GM21528 (cell line): ENCODE results near the gene PSTPIP1.

Experiments used
- ATAC-seq: cut with Tn5 transposase; IDR thresholded peaks from one replicate; pipeline ENCODE4 v1.9.1; 2021; ENCODE audit warnings: mild to moderate bottlenecking, moderate library complexity; ENCODE audit not compliant: unreplicated experiment, low FRiP score

PSTPIP1 gene

GRCh38 chr15:76976572-76977270 is 18.2 kb upstream of the PSTPIP1 start:
- no peak for ATAC-seq

GRCh38 chr15:76978522-76979330 is 16.2 kb upstream of the PSTPIP1 start:
- ATAC-seq: no peak

GRCh38 chr15:76979331-76979925 is 15.5 kb upstream of the PSTPIP1 start:
- no peak for ATAC-seq

- ATAC-seq: no peak
Observed at GRCh38 chr15:76979996-76980520, 14.9 kb upstream of the PSTPIP1 start.

GRCh38 chr15:76982356-76982755 is 12.6 kb upstream of the PSTPIP1 start:
- no peak for ATAC-seq

DNA sequence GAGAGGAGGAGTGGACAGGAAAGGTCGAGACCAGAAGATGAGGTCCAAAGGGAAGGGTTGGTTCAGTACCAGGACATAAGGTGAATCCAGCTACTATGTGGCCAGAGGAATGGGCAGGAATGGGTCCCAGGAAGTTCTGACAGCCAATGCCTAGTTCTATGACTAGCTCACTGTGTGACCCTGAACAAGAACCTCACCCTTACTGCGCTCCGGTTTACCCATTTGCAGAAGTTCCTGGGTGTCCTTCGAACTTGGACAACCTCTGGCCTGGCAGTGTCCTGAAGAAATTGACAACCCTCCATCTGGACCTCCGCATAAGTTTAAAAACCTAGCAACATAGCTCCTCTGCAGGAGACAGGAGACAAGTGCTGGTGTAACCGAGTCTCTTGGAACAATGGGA is 12.2 kb upstream of the PSTPIP1 start:
- ATAC-seq: no peak

DNA sequence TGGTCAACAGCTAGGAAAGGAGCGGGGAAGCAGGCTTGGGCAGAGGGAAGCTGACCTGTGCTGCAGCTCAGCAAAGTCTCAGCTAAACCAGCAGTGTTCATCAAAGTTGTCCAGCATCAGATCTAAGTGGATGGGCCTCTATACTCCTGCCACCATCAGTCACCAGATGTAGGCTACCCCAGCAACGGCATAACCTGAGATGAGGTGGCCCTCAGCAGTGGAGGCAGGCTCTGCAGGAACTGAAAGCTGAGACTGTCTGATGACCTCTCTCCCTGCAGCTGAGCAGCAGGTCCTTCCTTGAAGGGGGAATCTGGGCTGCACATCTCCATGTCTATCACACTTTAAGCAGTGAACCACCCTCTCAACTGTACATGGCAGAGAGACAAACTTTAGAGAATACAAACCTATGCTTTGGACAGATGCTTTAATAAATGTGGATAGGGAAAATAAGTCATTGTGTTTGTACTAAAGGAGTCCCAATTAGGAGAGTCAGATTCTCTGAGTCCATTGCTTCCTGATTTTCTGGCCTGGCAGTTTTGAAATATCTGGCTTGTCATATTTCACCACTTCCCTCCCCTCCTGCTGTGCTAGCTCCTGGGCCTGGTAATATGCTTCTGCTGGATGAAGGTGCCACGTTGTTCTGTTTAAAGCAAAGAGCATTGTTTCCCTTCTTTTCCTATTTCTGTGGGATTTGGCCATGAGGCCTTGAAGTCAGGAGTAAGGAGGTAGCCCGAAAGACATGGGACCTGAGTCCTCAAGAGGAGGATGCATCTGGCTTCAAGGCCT is 11.1 kb upstream of the PSTPIP1 start:
- no peak for ATAC-seq

DNA sequence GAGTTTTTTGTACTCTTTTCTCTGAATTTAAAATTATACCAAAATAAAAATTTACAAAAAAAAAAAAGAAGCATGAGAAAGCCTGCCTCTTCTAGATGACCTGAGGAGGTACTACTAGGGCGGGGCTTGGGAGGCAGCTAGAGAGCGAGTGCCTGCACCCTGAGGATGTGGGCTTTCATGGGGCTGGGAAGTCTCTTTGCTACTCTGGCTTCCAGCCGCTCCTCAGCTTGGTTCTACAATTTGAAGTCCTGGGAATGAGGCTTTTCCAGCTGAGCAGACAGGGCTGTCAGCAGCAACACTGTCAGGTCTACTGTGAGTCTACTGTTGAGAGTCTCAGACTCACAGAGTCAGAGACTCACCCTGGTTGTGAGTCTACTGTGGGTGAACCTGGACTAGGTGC is 8.2 kb upstream of the PSTPIP1 start:
- no peak for ATAC-seq

DNA sequence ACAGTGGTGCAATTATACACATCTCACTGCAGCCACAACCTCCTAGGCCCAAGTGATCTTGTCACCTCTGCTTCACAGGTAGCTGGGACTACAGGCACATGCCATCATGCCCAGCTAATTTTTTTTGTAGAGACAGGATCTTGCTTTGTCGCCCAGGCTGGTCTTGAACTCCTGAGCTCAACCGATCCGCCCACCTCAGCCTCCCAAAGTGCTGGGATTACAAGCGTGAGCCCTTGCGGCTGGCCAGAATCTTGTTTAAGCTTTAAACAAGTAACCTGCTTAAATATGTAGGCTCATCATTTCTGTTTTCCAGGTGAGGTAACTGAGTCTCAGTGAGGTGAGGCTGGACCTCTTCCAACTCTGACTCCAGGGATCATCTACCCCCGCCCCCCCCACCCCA is 7.7 kb upstream of the PSTPIP1 start:
- no peak for ATAC-seq

DNA sequence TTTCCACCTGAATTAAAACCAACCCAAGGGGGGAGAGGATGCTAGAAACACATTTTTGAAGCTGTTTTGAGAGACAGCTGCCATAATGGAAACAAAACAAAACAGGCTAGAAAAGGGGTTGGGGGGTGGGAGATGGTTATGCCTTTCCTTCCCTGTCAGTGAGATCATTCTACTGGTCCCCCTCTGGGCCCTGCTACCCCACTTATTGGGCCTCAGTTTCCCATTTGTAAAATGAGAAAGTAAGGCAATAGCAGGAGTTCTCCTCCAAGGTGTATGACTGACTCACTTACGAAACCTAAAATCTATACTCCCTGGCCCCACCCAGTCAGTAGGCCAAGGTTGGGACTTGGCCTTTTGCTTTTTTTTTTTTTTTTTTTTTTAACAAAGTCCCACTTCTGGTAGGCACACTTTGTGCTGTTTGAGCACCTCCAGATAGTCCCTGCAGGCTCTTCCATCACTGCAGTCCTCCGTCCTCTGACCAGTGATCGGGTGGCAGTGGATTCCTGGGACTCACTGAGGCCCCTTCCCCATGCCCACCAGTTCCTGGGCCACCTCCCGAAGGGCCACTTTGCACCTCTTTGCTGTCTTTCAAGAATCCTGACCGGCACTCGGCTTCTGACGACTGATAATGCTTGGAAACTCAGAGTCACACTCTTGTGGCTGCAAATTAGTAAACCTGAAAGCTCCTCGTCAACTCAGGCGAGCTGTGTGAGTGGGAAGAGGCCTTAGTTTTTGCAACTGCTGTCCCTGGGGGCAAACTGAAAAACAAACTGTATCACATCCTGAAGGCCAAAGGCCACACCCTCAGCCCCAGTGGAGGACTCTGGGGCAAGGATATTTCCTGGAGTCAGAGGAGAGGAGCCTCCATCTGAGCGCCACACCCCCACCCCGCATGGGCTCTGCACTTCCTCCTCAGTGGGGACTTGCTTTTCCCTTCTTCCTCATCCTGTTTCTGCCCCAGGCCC is 6.7 kb upstream of the PSTPIP1 start:
- peak; percentile 70 for ATAC-seq

GRCh38 chr15:76988867-76989780 is 5.8 kb upstream of the PSTPIP1 start:
- ATAC-seq: no peak

GRCh38 chr15:76991048-76991447 is 3.9 kb upstream of the PSTPIP1 start:
- no peak for ATAC-seq

DNA sequence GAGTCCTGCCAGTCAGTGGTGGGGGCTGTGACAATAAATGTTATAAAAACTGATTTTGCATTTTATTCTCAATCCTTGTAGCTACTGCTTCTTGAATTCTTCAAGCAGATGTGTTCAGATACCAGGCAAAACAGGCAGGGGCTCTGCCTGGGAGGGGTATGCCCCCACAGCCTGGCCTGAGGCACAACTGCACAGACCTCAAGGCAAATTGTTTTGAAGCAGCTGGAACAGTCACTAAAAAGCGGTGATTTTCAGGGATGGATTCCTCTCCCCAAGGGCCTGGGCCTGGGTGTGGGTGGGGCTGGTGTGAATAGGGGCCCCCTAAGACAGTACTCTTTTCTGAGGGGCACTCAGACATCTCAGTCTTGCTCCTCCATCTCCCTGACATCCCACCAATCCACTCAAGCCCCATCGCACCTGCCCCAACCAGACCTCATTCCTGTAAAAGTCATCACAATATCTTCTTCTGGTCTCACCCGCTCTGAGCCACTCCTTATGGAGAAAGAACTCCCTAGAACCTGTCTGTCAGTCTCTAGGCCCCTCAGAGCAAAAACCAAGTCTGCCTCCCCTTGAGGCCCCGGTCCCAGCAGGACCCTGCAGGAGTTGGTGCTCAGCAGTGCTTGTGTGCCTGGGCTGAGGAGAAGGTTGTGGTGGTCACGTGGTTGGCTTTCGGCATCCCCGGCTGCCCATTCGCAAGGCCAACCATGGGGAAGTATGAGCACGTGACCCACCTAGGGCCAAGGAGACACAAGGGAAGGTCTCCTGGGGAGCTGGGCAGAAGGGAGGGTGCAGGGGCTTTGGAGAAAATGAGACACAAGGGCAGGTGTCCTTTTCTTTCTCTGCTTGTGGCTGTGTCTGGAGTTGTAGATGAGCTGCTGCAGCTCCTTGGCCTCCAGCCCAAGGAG is 2.9 kb upstream of the PSTPIP1 start:
- ATAC-seq: no peak

DNA sequence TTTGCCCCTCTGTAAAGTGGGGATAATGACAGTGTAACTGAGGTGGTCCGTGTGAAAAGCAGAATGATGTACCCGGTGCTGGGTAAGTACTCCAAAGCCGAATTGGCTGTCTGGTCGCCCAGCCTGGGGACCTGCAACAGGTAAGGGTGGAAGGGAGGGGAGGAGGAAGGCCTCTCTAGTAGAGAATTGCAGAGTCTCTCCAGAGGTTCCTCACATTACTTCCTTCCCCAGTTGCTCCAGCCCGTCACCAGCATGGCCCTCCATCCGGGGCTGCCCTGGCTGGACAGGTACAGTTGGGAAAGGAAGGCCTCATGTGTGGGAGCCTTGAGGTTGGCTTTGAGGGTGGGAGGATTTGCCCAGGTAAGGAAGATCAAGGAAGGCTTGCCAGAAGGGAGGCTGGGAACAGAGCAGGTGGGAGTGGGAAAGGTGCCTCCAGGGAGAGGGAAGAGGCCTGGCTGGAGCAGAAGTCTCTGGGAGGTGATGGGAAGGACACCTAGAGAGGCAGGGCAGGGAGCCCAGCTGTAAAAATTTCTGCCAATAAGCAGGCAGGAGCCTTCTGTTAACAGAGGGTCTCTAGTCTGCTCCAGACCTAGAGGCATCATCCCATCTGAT is 1.7 kb upstream of the PSTPIP1 start:
- ATAC-seq: no peak

GRCh38 chr15:76994001-76994400 is 925 bp upstream of the PSTPIP1 start:
- no peak for ATAC-seq

GRCh38 chr15:76994496-76994895 is 430 bp upstream of the PSTPIP1 start:
- ATAC-seq: no peak

GRCh38 chr15:76996076-76996525 is 1.2 kb downstream of the PSTPIP1 start:
- no peak for ATAC-seq
